Skin epidermis (tissue), 12 donors: ENCODE results near the gene ZNF480.
A peak's percentile ranks its signal among the peaks of the same experiment; 100 is the strongest.
"Not testable (repeated sequence)": the region's sequence is repeated elsewhere in the genome, so short reads cannot be mapped to it uniquely, and the experiment has no call there.

Source experiments
- H3K27ac ChIP-seq, 21 experiments: fragments of 200-600 bp; sonication (generic) in 11 of 21; one replicate each; pipeline ENCODE4 v1.5.0; 2020; ENCODE audit warnings: mild to moderate bottlenecking in 3 of 21, inconsistent platforms in 2 of 21, moderate library complexity in 2 of 21
- H3K4me3 ChIP-seq, 7 experiments: fragments of 200-600 bp; sonication (generic) in 2 of 7; one replicate each; pipeline ENCODE4 v1.5.0; 2020; ENCODE audit warnings: inconsistent platforms in 2 of 7, mild to moderate bottlenecking in 2 of 7, moderate library complexity in 1 of 7

The ZNF480 gene

DNA sequence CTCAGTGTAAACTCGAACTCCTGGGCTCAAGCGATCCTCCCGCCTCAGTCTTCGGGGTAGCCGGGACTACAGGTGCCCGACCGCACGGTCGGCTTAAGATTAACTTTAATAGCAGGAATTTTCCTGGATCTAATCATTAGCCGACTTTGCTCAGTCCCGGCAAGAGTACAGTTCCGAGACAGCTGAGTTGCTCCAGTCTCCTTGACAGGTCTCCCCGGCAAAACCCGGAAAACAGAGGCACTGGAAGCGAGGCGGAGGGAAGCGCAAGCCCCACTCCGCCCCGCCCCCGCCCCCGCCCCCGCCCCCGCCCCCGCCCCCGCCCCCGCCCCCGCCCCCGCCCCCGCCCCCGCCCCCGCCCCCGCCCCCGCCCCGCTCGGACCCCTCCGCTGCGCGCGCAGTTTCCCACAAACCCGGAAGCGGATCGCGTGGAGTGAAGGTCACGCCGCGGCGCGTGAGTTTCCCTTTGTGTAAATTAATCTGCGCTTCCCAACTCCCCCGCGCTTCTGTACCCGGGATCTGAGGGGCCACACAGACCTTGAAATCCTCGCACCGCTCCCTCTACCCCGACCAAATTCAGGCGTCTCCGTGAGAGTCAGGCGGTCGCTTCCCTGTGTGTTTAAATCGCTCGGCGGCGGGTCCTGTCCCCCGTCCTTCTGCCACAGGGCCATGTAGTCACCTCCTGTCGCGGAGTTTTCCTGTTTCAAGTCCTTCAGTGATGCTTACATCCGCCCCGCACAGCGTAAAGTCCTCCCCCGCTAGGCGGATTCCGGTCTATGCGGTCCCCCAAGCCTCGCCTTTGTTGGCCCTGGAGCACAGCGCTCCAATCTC is at the start of gene ZNF480:
ZNF480 (plus strand) TSS at position 397 of the 828 bp plus-strand sequence. CDS start 3,244 bp downstream, outside the sequence.
- Histone ChIP-seq H3K4me3 (peak within 1 kb of the TSS; percentile 69 to 89 (median 81)), H3K27ac (peak within 1 kb of the TSS; percentile 36 to 98 (median 91))

DNA sequence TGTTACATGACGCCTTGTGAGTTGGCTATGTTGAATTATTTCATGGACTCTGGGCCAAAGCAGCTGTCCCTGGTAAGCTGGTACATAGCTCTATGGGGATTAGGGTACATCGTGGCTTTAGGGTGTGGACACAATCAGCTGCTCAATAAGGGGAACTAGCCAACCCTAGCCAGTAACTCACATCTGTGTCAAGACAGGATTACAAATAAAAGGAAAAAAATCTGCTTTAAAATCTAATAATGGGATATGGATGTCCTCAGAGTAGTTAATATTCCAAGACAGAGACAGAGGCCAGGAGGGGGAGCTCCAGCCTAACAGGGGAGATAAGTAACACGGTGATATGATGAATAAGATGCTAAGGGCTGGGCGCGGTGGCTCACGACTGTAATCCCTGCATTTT is 48.7 kb upstream of the ZNF480 start:
- Histone ChIP-seq H3K4me3 (no peak overlapping the region), H3K27ac (no peak overlapping the region)

DNA sequence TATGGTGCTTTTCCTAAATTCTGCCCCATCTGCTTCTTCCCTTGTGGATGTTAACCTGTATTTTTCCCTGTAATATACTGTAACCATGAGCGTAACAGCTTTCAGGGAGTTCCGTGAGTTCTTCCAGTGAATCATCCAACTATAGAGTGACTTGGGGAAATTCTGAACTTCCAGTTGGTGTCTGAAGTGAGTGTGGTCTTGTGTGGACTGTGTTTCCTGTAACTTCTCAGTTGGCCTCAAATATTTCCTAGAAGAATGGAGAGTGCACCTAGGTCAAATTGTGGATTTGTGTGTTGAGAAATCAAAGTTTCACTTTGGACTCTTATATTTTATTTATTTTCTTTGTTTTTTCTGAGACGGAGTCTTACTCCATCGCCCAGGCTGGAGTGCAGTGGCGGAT is 38.5 kb upstream of the ZNF480 start:
- Histone ChIP-seq H3K4me3 (no peak overlapping the region), H3K27ac (no peak overlapping the region)

DNA sequence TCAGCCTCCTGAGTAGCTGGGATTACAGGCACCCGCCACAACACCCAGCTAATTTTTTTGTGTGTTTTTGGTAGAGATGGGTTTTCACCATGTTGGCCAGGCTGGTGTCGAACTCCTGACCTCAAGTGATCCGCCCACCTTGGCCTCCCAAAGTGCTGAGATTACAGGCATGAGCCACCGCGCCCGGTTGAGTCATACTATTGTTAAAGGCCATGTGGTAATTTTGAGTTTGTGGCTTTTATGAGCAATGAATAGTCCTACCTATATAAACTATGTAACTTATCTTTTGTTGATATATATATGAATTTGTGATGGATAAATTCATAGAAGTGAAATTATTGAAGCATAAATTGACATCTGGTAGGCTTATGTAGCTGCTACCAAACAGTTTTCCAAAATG is 31.4 kb upstream of the ZNF480 start:
- H3K4me3 ChIP-seq, H3K27ac ChIP-seq: not testable (repeated sequence)

DNA sequence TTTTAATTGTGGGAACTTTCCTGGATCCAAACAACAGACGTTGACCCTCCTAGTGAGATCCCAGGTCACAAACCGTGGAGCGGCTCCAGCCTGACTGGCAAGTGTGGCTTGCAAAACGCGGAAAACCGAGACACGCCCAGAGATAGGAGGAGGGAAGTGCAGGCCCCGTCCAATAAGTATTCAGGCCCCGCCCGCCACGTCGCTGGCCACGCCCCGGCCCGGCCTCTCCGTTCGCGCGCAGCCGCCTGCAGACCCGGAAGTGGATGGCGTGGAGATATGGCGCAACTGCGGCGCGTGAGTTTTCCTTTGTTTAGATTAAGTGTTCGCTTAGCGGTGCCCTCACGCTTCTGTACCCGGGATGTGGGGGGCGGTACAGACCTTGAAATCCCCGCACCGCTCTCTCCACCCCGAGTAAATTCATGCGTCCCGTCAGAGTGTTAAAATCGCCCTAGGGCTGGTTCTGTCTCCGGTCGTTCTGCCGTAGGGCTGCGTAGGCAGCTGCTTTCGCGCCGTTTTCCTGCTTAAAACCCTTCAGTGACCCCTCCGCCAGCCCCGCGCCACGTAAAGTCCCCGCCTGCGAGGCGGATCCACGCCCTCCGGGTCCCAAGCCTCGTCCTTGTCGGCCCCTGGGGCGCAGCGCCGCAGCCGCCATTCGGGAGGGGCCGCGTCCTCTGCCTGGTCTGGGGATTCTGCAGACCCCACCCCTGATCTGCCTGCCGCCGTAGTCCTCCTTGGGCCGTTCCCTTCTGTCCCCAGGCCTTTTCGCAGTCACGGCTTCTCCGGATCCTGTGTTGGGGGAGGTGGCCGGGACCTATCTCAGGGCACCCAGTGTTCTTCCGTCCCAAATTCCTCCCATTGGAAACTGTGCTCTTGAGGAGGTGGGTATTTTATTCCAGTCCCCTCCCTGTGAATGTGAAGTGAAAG is 27.4 kb upstream of the ZNF480 start, which contains the start of gene ZNF766:
ZNF766 (plus strand) TSS at position 250 of the 924 bp plus-strand sequence; CDS start at position 277, 27 bp downstream.
- peak within 1 kb of the TSS; percentile 70 to 97 (median 83) for H3K4me3 ChIP-seq
- peak within 1 kb of the TSS; percentile 90 to 100 (median 97) for H3K27ac ChIP-seq

DNA sequence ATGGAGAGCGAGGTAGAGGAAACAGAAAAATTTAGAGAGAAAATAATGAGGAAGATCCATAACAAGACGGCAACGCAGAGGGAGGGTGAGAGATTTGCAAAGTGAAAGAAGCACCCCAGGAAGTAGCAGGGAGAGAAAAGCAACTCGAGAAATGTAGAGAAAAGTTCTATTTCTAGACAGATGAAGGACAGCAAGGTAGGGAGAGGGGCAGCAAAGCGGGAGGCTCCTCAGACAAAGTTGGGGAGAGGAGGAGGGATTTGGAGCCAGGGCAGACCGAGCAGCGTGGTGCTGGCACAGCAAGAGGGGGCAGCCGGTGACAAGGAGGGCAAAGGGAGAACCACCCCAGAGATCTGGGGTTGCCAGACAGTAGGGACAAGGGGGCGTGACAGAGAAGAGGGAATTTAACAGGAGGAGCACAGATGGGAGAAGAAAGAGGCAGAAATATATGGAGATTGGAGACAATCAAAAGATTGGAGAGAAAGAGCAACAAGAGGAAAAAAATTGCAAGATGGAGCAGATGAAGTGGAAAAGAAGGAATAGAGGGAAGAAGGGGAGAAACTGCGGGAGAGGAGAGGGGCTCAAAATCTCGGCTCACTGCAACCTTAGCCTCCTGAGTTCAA is 26.6 kb upstream of the ZNF480 start:
- Histone ChIP-seq H3K27ac (peak overlapping the region; percentile 90 to 100 (median 97)), H3K4me3 (peak overlapping the region; percentile 70 to 97 (median 83))

DNA sequence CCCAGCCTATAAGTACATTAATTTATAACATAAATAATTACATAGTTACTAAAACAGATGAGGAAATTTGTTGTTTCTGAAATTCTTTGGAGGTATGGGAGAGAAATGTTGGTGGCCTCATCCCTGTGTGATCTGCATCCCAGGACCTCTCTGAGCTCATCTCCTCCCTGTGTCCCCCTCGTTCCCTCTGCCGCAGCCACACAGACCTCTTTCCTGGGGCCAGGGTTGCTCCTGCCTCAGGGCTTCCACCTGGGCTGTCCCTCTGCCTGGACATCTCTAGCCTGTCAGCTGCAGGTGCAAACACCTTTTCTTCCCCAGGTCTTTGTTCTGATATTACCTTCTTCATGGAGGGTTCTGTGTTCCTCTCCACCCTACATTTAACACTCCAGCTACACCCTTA is 23.7 kb upstream of the ZNF480 start:
- Histone ChIP-seq H3K4me3 (no peak overlapping the region), H3K27ac (no peak overlapping the region)

DNA sequence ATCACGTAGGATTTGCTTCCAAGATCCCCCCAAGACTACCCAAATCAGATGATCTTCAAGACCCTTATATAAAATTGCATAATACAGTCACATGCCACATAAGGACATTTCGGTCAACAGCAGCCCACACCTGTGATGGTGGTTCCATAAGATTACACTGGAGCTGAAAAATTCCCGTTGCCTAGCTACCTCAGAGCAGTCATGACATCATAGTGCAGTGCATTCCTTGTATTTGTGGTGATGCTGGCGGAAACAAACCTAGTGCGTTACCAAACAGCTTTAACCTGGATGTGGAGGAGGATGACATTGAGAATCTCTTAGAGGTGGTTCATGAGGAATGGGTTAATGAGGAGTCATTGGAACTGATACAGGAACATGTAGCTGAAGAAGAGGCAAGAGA is 22.8 kb upstream of the ZNF480 start:
- no peak overlapping the region for H3K27ac ChIP-seq
- H3K4me3 ChIP-seq, result no peak overlapping the region

DNA sequence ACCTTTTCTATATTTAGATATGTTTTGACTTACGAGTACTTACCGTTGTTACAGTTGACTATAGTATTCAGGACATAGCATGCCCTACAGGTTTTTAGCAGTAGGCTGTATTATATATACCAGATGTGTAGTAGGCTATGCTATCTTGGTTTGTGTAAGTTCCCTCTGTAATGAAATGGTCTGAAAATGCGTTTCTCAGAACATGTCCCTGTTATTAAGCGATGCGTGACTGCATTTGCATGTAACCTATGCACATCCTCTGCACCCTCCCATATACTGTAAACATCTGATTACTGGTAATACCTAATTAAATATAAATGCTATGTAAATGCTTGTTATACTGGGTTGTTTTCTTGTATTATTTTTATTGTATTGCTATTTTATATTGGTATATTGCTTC is 21.0 kb upstream of the ZNF480 start:
- H3K27ac ChIP-seq, result no peak overlapping the region
- H3K4me3 ChIP-seq, result no peak overlapping the region

DNA sequence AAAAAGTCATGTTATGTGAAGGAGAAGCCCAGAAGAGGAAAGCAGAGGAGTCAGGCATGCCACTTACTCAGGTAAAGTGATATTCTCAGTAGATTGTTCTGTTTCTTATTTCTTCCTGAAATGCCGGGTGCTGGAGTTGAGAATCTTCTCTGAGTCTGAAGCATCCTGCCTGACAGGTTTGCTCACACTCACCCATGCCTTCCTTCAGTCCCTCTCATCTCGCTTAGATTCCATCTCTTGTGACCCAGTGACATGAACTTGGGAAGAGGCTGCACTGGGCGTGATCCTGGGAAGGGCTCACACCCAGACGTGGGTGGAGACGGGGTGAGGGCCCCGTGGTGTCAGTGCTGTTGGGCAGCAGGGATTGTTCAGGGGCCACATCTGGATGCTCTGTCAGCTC is 19.5 kb upstream of the ZNF480 start:
- H3K4me3 ChIP-seq, result no peak overlapping the region

DNA sequence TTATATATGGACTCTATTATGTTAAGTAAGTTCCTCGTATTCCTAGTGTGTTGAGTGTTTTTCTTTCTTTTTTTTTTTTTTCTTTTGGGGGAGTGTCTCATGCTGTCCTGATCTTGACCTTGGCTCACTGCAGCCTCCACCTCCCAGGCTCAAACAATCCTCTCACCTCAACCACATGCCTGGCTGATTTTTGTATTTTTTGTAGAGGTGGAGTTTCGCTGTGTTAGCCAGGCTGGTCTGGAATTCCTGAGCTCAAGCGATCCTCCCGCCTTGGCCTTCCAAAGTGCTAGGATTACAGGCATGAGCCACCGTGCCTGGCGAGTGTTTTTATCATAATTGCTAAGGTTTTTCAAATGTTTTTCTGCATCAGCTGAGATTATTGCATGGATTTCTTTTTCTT is 10.7 kb upstream of the ZNF480 start:
- Histone ChIP-seq H3K4me3 (no peak overlapping the region), H3K27ac (no peak overlapping the region)

More for the DNA sequence above, 19.5 kb upstream of the ZNF480 start:
- peak overlapping the region in 1 of 21 experiments; percentile 32 for H3K27ac ChIP-seq

DNA sequence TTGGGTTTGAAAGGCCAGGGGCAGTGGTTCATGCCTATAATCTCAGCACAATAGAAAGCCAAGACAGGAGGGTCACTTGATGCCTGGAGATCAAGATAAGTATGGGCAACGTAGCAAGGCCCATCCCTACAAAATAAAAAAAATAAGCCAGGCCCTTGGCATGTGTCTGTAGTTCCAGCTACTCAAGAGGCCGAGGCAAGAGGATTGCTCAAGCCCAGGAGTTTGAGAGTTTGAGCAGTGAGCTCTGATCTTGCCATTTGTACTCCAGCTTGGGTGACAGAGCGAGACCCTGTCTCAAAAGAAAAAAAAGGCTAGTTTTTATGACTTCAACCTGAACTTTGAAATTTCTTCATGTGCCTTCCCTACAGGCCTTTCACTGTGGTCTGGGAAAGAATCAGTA is 5.2 kb upstream of the ZNF480 start:
- no peak overlapping the region for H3K4me3 ChIP-seq
- no peak overlapping the region for H3K27ac ChIP-seq

DNA sequence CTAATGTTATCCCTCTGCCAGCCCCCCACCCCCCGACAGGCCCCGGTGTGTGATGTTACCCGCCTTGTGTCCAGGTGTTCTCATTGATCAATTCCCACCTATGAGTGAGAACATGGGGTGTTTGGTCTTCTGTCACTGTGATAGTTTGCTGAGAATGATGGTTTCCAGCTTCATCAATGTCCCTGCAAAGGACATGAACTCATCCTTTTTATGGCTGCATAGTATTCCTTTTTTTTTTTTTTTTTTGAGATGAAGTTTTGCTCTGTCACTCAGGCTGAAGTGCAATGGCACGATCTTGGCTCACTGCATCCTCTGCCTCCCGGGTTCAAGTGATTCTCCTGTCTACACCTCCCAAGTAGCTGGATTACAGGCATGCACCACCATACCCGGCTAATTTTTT is 4.0 kb upstream of the ZNF480 start:
- H3K4me3 ChIP-seq, H3K27ac ChIP-seq: not testable (repeated sequence)

DNA sequence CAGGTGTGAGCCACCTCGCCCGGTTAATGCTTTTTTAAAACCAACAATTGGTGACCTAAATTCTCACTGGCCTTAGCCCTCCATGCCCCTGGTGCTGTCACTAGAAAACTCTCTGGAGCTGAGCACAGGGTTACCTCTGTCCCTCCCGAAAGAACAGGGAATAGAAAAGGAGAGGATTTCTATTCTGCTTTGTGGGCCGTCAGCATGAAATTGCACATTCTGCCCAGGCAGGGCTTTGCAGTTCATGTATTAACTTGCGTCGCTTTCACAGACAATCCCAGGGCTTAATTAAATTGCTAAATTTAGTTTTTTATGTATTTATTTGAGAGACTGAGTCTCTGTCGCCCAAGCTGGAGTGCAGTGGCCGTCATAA is 583 bp upstream of the ZNF480 start:
- peak overlapping the region; percentile 50 to 89 (median 81) for H3K4me3 ChIP-seq
- H3K27ac ChIP-seq, result peak overlapping the region in 20 of 21 experiments; percentile 6 to 94 (median 74)

DNA sequence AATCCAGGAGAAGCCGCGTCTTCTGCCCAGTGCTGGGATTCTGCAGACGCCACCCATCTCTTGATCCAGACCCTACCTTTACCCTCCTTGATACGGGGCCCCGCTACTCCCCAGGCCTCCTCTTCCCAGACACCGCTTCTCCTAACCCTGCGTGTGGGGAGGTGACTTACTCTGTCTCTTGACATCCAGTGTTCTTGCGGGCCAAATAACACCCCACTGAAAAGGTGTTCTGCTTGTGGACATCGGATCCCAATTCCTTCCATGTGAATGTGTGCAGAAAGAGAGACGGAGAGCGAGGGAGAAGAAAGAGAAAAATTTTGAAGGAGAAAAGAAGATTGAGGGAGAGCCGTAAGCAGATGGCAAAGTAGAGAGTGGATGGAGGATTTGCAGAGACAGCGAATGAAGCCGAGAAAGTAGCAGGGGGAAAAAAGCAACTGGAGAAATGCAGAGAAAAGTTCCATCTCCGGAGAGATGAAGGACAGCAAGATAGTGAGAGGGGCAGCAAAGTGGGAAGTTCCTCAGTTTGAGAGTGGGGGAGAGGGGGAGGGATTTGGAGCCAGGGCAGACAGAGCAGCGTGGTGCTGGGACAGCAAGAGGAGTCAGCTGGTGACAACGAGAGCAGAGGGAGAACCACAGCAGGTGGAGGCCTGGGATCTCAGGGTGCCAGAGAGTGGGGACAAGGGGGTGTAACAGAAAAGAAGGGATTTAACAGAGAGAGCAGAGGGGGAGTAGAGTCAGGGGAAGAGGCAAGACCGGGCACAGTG is 814 bp downstream of the ZNF480 start:
- Histone ChIP-seq H3K4me3 (peak overlapping the region; percentile 69 to 89 (median 81)), H3K27ac (peak overlapping the region; percentile 36 to 98 (median 91))

DNA sequence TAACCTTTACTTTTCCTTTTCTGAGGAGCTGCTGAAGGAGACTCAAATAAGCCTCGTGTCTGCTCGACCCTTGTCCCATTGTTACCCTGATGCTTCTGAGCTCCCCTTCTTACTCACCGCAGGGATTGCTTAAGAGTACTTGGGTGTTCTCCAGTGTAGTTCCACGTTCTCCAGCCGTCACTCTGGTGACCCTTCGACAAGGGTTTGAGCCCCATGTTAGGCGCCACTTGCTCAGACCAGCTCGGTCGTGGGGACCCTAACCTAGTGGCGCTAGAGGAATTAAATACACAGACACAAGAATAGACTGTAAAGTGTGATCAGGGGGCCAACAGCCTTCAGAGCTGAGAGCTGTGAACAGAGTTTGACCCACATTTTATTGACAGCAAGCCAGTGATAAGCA is 10.3 kb downstream of the ZNF480 start:
- Histone ChIP-seq H3K4me3 (no peak overlapping the region), H3K27ac (no peak overlapping the region)

DNA sequence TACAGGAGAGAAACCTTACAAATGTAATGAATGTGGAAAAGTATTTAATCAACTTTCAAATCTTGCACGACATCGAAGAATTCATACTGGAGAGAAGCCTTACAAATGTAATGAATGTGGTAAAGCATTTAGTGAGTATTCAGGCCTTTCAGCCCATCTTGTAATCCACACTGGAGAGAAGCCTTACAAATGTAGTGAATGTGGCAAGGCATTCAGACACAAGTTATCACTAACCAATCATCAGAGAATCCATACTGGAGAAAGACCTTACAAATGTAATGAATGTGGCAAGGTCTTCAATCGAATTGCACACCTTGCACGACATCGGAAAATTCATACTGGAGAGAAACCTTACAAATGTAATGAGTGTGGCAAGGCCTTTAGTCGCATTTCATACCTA is 25.5 kb downstream of the ZNF480 start:
- no peak overlapping the region for H3K4me3 ChIP-seq

DNA sequence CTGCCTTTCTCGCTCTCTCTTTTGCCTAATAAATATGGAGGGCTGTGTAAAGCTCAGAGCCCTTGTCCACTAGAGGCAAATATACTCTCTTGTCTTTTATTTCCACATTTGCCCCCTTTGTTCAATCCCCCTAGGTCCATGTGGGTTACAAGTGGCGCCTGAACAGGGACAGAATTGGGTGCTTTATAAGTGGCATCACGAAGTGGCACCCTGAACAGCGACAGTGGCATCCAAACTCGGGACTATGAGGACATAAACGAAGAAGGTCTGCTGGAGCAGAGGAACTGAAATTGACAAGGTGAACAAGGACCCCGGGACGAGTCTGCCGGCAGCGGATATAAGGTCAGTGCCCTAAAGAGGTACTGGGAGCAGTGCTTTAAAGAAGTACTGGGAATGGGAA is 34.8 kb downstream of the ZNF480 start:
- H3K4me3 ChIP-seq, result no peak overlapping the region
- H3K27ac ChIP-seq, result no peak overlapping the region

More for the DNA sequence above, 25.5 kb downstream of the ZNF480 start:
- no peak overlapping the region for H3K27ac ChIP-seq

DNA sequence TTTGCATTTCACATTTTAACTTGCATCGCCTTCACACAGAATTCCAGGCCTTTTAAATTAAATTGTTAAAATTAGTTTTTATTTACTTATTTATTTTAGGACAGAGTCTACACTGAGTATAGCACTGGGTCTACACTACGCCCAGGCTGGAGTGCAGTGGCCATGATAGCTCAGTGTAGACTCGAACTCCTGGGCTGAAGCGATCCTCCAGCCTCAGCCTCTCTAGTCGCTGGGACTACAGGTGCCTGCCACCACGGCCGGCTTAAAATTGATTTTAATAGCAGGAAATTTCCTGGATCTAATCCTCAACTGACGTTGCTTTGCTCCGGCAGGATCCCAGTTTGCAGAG is 38.8 kb downstream of the ZNF480 start:
- Histone ChIP-seq H3K27ac (peak overlapping the region in 15 of 21 experiments; percentile 52 to 96 (median 84)), H3K4me3 (peak overlapping the region; percentile 58 to 74 (median 64))
